Fibroblast of the conjunctiva (primary cell): ENCODE data around the gene TRAF1.
A peak's percentile ranks its signal among the peaks of the same experiment; 100 is the strongest.

Source experiments
- DNase-seq: peaks from one replicate; pipeline ENCODE4 v3.0.0-alpha.2; 2010; ENCODE audit warnings: low read depth

TRAF1 gene

GRCh38 chr9:120868676-120869359, 57.8 kb downstream of the TRAF1 start:
- peak; percentile 91 for DNase-seq

GRCh38 chr9:120868339-120868675, 58.3 kb downstream of the TRAF1 start:
- DNase-seq, result no peak

- no peak for DNase-seq
These were observed 58.8 kb downstream of the TRAF1 start for GRCh38 chr9:120867676-120868338.

- no peak for DNase-seq
These were observed 59.9 kb downstream of the TRAF1 start for GRCh38 chr9:120866651-120867050.

GRCh38 chr9:120865809-120866208, 60.8 kb downstream of the TRAF1 start:
- DNase-seq, result no peak

- DNase-seq, result no peak
These were observed 61.4 kb downstream of the TRAF1 start for GRCh38 chr9:120865176-120865575.

- DNase-seq, result no peak
These were observed 61.9 kb downstream of the TRAF1 start for GRCh38 chr9:120864719-120865118.

- no peak for DNase-seq
These were observed 62.8 kb downstream of the TRAF1 start for GRCh38 chr9:120863833-120864232.

- no peak for DNase-seq
These were observed 64.1 kb downstream of the TRAF1 start for GRCh38 chr9:120862452-120862851.

- DNase-seq, result no peak
These were observed 64.7 kb downstream of the TRAF1 start for GRCh38 chr9:120861935-120862334.

GRCh38 chr9:120860083-120860482, 66.5 kb downstream of the TRAF1 start:
- DNase-seq, result no peak

GRCh38 chr9:120859361-120859760, 67.2 kb downstream of the TRAF1 start:
- DNase-seq, result no peak

GRCh38 chr9:120857902-120858301, 68.7 kb downstream of the TRAF1 start:
- DNase-seq, result no peak

GRCh38 chr9:120857481-120857880, 69.1 kb downstream of the TRAF1 start:
- DNase-seq, result no peak

- no peak for DNase-seq
These were observed 69.9 kb downstream of the TRAF1 start for GRCh38 chr9:120856700-120857099.

GRCh38 chr9:120855827-120856670, 70.5 kb downstream of the TRAF1 start:
- no peak for DNase-seq

GRCh38 chr9:120854596-120855327, 71.8 kb downstream of the TRAF1 start:
- no peak for DNase-seq

- DNase-seq, result no peak
These were observed 73.4 kb downstream of the TRAF1 start for GRCh38 chr9:120853198-120853597.
